HG02973 (cell line): ENCODE data around the gene SCLY.
"Not testable (repeated sequence)": the region's sequence is repeated elsewhere in the genome, so short reads cannot be mapped to it uniquely, and the experiment has no call there.

Experiments used
- ATAC-seq: cut with Tn5 transposase; IDR thresholded peaks from one replicate; pipeline ENCODE4 v1.9.1; 2021; ENCODE audit warnings: moderate library complexity; ENCODE audit not compliant: unreplicated experiment

Gene SCLY

DNA sequence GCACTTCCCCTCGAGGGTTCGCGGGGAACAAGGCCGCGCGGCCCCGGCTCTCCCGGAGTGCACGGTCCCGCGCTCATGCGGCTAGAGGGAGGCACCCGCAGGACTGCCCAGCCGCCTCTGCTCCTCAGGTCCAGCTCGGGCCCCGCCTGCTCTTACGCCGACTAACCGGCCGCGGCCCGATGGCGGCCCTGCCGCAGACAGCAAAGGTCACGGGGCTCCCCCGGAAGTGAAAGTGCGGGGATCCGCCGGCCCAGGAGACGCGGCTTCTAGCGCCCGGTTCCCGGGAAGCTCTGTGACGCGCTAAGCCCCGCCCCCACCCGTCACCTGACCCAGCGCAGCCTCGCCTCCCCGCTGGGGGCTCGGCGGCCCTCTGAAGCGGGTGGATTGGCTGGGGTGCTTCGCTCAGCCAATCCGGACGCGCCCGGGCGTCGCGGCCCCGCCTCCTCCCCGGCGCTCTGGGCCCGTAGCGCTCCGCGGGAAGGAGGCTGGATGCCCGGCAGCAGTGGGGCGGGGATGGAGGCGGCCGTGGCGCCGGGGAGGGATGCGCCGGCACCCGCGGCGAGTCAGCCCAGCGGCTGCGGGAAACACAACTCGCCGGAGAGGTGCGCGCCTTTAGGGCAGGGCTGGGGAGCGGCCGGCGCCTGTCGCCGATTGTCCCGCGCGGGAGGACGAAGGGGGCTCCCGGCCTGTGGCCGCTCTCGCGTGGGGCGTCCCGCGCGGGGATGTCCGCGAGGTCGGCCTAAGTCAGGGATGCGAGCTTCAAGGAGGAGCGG lies at the start of gene SCLY:
SCLY (plus strand) TSS at position 460 of the 773 bp plus-strand sequence; CDS start at position 514, 54 bp downstream.
- peak; percentile 95 for ATAC-seq

- no peak for ATAC-seq
Measured at GRCh38 chr2:238013806-238014205, 47.0 kb upstream of the SCLY start.

- ATAC-seq, result no peak
Measured at GRCh38 chr2:238015705-238016104, 45.1 kb upstream of the SCLY start.

DNA sequence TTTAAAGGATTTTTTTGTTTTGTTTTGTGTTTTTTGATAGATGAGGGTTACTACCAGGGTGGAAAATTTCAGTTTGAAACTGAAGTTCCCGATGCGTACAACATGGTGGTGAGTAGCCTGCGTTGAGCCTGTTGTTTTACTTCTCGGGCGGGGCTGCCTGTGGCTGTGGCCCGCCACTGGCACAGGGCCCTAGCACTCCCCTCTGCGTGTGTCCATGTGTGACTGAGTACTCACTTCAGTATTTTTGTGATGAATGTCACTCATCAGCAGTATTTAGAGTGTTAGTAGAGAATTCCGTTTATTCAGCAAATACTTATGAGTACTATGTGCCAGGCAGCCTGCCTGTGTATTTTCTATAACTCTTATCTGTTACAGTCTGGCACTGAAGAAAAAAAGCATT lies 44.3 kb upstream of the SCLY start:
- no peak for ATAC-seq

GRCh38 chr2:238019962-238020361 lies 40.8 kb upstream of the SCLY start:
- ATAC-seq, result no peak

- no peak for ATAC-seq
Measured at GRCh38 chr2:238020816-238021215, 40.0 kb upstream of the SCLY start.

GRCh38 chr2:238021327-238021726 lies 39.5 kb upstream of the SCLY start:
- ATAC-seq, result no peak

DNA sequence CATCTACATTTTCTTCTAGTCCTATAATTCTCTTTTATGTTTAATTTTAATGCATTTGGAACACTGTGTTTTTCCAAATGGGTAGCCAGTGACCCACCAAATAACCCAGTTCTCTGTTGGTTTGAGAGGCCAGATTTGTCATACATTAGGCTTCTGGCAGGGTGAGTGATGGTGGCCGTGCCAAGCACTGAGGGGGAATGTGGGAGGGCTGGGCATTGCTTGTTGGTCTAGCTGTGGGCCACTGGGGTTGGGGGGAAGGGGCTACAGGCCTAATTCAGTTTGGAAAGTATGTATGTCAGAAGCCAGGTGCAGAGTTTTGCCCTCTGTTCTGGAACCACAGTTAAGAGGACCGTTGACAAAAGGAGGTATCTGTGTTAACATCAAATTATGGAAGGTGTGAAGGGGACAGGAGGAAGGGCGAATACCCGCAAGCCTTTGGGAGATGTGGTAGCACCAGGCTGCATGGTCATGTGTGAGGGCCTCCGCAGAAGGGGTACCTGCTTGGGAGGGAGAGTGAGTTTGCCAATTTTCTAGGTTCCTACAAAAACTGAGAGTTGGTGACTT lies 38.1 kb upstream of the SCLY start:
- no peak for ATAC-seq

DNA sequence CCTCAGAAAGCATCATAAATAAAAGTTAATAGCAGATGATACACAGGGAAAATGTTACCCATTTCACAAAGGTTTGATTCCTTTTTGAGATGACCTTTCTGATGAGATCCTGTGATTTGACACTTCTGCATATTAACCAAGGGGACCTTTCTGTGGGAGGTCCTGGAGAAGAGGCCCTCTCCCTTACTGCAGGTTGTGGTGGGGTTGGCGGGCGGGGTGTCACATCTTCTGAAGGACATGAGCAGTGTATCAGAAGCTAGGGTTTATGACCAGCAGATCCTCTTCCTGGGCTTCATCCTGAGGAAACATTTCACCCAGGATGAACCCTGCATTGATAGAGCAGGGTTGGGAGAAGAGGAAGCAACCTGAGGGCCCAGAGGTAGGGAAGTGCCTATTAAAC lies 37.2 kb upstream of the SCLY start:
- ATAC-seq, result no peak

DNA sequence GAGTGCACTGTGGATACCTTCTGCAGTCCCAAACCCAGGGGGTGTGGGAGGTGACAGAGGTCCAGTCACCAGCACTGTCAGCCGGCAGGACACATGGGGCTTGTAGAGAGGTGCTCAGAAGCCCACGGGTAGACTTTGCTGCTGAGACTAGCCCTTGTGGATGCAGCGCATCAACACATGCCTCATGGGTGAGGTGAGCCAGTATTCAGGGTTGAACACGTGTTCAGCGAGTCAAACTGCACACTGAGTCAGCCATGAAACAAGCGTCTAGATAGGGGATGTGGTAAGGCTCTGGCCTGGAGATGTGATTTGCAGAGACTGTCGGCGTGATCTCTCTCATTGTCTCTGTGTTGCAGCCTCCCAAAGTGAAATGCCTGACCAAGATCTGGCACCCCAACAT lies 35.8 kb upstream of the SCLY start:
- ATAC-seq, result no peak

DNA sequence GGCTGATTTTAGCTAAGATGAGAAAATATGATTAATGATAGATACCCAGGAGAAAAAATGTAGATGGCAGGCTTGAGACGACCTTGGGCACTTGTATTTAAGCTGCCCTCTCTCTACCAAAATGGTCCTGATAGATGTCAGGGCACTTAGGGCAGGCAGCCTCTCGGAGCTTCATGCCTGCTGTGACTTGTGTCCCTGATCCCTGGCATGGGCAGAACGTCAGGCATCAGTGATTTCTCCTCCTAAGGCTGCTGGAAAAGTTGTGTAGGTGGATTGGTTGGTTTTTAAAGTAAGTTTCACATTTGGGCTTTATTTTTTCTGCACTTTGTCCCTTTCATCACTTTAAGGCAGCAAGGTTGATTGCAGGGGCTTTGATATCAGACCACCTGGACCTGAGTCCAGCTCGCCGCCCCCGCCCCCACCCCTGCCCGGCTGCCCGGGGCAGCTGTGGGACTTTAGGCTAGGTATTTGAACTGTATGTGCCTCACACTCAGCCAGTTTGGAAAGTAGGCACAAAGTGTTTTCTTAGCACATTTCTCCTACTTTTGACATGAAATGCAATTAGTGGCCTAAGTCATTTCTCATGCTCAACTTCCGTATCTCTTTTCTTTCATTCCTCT lies 35.0 kb upstream of the SCLY start:
- ATAC-seq, result no peak

- no peak for ATAC-seq
Measured at GRCh38 chr2:238027058-238027457, 33.7 kb upstream of the SCLY start.

DNA sequence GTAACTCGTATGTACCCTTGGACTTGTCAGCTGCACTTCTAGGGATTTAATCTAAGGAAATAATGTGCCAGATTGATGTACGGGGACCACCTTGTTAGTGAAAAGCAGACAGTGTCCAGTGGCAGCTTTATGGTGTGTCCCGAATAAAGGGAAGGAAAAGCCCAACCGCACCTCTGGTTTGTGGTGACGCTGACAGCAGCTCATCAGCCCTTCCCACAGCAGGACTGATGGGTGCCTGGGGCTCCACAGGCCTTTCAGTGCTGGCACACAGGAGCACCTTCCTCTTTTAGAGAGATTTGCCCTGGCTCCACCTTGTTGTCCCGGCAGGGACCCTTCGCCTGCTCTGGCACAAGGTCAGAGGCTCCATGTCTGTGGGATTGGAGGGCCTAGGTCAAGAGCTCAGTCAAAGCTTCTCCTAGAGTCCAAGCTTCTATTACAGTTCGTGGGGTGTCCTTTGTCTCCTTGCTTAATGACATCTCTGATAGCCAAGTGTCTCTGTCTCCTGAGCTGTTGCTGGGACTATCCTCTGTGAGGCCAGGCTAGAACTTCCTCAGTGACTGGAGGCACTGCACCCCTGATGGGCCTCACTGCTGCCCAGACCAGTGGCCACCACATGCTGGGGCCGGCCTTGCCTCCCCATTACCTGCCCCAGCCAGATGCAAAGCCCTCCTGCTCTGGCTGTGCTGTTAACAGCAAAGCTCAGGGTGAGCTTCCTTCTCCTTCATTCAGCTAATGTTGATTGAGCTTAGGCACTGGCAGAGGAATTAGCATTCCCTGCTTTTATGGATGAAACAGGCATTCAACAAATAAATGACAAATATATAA lies 33.0 kb upstream of the SCLY start:
- ATAC-seq, result no peak

GRCh38 chr2:238029853-238030252 lies 30.9 kb upstream of the SCLY start:
- no peak for ATAC-seq

GRCh38 chr2:238030422-238031155 lies 30.2 kb upstream of the SCLY start:
- no peak for ATAC-seq

- ATAC-seq, result no peak
Measured at GRCh38 chr2:238031751-238032150, 29.1 kb upstream of the SCLY start.

- ATAC-seq, result no peak
Measured at GRCh38 chr2:238032755-238033337, 28.0 kb upstream of the SCLY start.

- ATAC-seq, result not testable (repeated sequence)
Measured at GRCh38 chr2:238033991-238034390, 26.8 kb upstream of the SCLY start.

DNA sequence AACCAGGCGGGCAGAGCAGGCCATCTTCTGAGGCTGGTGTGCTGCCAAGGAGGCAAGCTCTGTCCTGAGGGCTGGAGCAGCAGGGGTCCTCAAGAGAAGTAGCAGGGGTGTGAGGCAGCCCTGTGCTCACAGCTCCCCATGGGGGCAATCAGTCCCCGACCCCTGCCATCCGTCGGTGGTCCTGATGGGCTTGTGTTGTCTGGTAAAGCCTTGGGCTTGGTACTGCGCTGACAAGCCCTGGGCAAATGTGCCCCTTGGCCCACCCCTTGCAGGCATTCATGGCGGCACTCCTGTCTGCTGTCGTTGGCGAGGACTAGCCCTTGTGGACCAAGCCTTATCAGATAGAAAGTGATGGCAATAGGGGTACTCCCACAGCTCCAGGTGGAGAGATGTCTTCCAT lies 22.6 kb upstream of the SCLY start:
- ATAC-seq, result no peak

DNA sequence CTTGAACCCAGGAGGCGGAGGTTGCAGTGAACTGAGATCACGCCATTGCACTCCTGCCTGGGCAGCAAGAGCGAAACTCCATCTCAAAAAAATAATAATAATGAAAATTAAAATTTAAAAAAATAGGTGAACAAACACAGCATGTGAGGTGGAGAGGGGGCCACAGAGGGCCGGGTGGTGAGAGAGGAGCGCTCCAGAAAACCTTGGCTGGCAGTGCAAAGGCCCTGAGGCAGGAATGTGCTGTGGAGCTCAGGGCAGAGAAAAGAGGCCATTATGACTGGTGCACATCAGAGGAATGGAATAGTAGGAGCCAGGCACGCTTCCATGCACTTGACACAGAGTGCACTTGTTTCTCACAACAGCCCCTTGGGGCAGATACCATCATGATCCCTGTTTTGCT lies 21.6 kb upstream of the SCLY start:
- no peak for ATAC-seq
